IMR-90 (cell line): ENCODE data around the gene ASMTL. TPM values are rescaled to one million over a fixed set of nuclear protein-coding genes. Genes with fewer than 3 reads are reported as not detected.
A peak's percentile ranks its signal among the peaks of the same experiment; 100 is the strongest.

ENCODE experiments used
- ATAC-seq: fragments of 200-7000 bp; cut with Tn5 transposase; 2 replicates; pipeline ENCODE4 v1.9.1; 2020; ENCODE audit warnings: low read depth, mild to moderate bottlenecking, moderate library complexity
- BruUV-seq: library from RNA; stranded (reverse); fragments of 400-500 nt; replicated peaks from 2 replicates; lab custom pipeline; 2021; lab: Mats Ljungman, UMichigan
- CTCF ChIA-PET: fragments of 300-600 bp; formaldehyde crosslinking; extraction: SDS; loops from one replicate; lab custom pipeline; 2021; ENCODE audit warnings: antibody characterized with exemption; lab: Yijun Ruan, JAX
- POLR2A ChIA-PET: fragments of 300-600 bp; sonication (Branson Sonifier 250); formaldehyde crosslinking; loops from one replicate; lab custom pipeline; 2022; ENCODE audit warnings: antibody characterized with exemption; ENCODE audit not compliant: unreplicated experiment; lab: Charles Lee
- DNase-seq: peaks from one replicate; pipeline ENCODE4 v3.0.0; 2013
- H2AFZ ChIP-seq: replicated peaks from 2 replicates; pipeline ENCODE3; 2013; ENCODE audit warnings: low read length, mild to moderate bottlenecking; ENCODE audit not compliant: poor library complexity
- H2AK5ac ChIP-seq: 2 replicates; pipeline ENCODE4 v1.6.1; 2013; ENCODE audit warnings: low read depth, low read length, inconsistent platforms
- H2AK9ac ChIP-seq: replicated peaks from 2 replicates; pipeline ENCODE3; 2013; ENCODE audit warnings: mild to moderate bottlenecking, low read depth, low read length, moderate library complexity; ENCODE audit not compliant: poor library complexity
- H2BK120ac ChIP-seq: 2 replicates; pipeline ENCODE4 v1.6.1; 2013; ENCODE audit warnings: low read depth, low read length, inconsistent platforms
- H2BK15ac ChIP-seq: 3 replicates; pipeline ENCODE4 v1.6.1; 2013; ENCODE audit warnings: low read depth, low read length, inconsistent platforms
- H2BK20ac ChIP-seq: 2 replicates; pipeline ENCODE4 v1.6.1; 2013; ENCODE audit warnings: low read depth, mild to moderate bottlenecking, inconsistent platforms, low read length, moderate library complexity
- H2BK5ac ChIP-seq: 2 replicates; pipeline ENCODE4 v1.6.1; 2013; ENCODE audit warnings: mild to moderate bottlenecking, low read depth, low read length, inconsistent platforms; ENCODE audit not compliant: poor library complexity, severe bottlenecking
- H3K14ac ChIP-seq: replicated peaks from 2 replicates; pipeline ENCODE4 v1.6.1; 2013; ENCODE audit warnings: low read depth, low read length, inconsistent platforms
- H3K18ac ChIP-seq: 2 replicates; pipeline ENCODE4 v1.6.1; 2013; ENCODE audit warnings: low read depth, low read length, control low read depth
- H3K23ac ChIP-seq: 2 replicates; pipeline ENCODE4 v1.6.1; 2013; ENCODE audit warnings: low read depth, low read length, inconsistent platforms
- H3K27ac ChIP-seq: 2 replicates; pipeline ENCODE4 v1.5.1; 2013; ENCODE audit warnings: mild to moderate bottlenecking, control low read depth, low read length; ENCODE audit not compliant: insufficient read depth
- H3K27me3 ChIP-seq: 2 replicates; pipeline ENCODE4 v1.6.1; 2013; ENCODE audit warnings: low read length; ENCODE audit not compliant: control insufficient read depth, insufficient read depth
- H3K36me3 ChIP-seq: 2 replicates; pipeline ENCODE4 v1.6.1; 2013; ENCODE audit warnings: low read length, mixed read lengths; ENCODE audit not compliant: control insufficient read depth, insufficient read depth
- H3K4ac ChIP-seq: 2 replicates; pipeline ENCODE4 v1.6.1; 2013; ENCODE audit warnings: low read depth, low read length, inconsistent platforms
- H3K4me1 ChIP-seq: 2 replicates; pipeline ENCODE4 v1.6.1; 2013; ENCODE audit warnings: low read length, mixed read lengths; ENCODE audit not compliant: control insufficient read depth, insufficient read depth
- H3K4me2 ChIP-seq: 2 replicates; pipeline ENCODE4 v1.6.1; 2013; ENCODE audit warnings: low read depth, mild to moderate bottlenecking, control low read depth, low read length, moderate library complexity
- H3K4me3 ChIP-seq: 2 replicates; pipeline ENCODE4 v1.5.1; 2013; ENCODE audit warnings: low read depth, mild to moderate bottlenecking, control low read depth, low read length, moderate library complexity; ENCODE audit not compliant: insufficient read depth
- H3K56ac ChIP-seq: 2 replicates; pipeline ENCODE4 v1.6.1; 2013; ENCODE audit warnings: low read length, inconsistent platforms; ENCODE audit not compliant: insufficient read depth; ENCODE audit errors: extremely low read depth
- H3K79me1 ChIP-seq, 2 experiments: 2 replicates each; pipeline ENCODE4 v1.6.1; 2013; ENCODE audit warnings: low read length in 2 of 2, inconsistent platforms in 1 of 2, low read depth in 1 of 2
- H3K9ac ChIP-seq: 2 replicates; pipeline ENCODE4 v1.6.1; 2013; ENCODE audit warnings: low read depth, low read length, control low read depth
- H3K9me1 ChIP-seq: 2 replicates; pipeline ENCODE4 v1.6.1; 2013; ENCODE audit warnings: low read length, inconsistent platforms; ENCODE audit not compliant: insufficient read depth
- H3K9me3 ChIP-seq: 2 replicates; pipeline ENCODE4 v1.6.1; 2013; ENCODE audit warnings: low read length; ENCODE audit not compliant: control insufficient read depth, insufficient read depth
- H4K20me1 ChIP-seq: 2 replicates; pipeline ENCODE4 v1.6.1; 2013; ENCODE audit warnings: low read length, inconsistent platforms; ENCODE audit not compliant: insufficient read depth
- H4K5ac ChIP-seq: 2 replicates; pipeline ENCODE4 v1.6.1; 2013; ENCODE audit warnings: mild to moderate bottlenecking, low read depth, low read length, control low read depth
- H4K8ac ChIP-seq, 2 experiments: 2 replicates each; pipeline ENCODE4 v1.6.1; 2013; ENCODE audit warnings: low read depth in 2 of 2, low read length in 2 of 2, control low read depth in 1 of 2, inconsistent platforms in 1 of 2
- H4K91ac ChIP-seq: 2 replicates; pipeline ENCODE4 v1.6.1; 2013; ENCODE audit warnings: low read depth, low read length, inconsistent platforms; ENCODE audit not compliant: insufficient read depth
- CHD1 ChIP-seq: IDR thresholded peaks from 2 replicates; pipeline ENCODE4 v1.6.1; 2012; ENCODE audit warnings: low read depth, low read length, improper control_type of control experiment
- MAFK ChIP-seq: IDR thresholded peaks from 2 replicates; pipeline ENCODE4 v1.6.1; 2012; ENCODE audit warnings: low read depth, low read length, improper control_type of control experiment
- MXI1 ChIP-seq: IDR thresholded peaks from 2 replicates; pipeline ENCODE4 v1.6.1; 2012; ENCODE audit warnings: low read depth, mild to moderate bottlenecking, low read length, moderate library complexity, borderline replicate concordance
- POLR2A ChIP-seq: IDR thresholded peaks from 2 replicates; pipeline ENCODE4 v1.6.1; 2012; ENCODE audit warnings: mild to moderate bottlenecking, low read depth, low read length
- RAD21 ChIP-seq: IDR thresholded peaks from 2 replicates; pipeline ENCODE4 v1.6.1; 2012; ENCODE audit warnings: low read length, improper control_type of control experiment
- RCOR1 ChIP-seq: IDR thresholded peaks from 2 replicates; pipeline ENCODE4 v1.6.1; 2012; ENCODE audit warnings: mild to moderate bottlenecking, low read length, improper control_type of control experiment; ENCODE audit not compliant: insufficient replicate concordance
- WGBS, 2 experiments: methylation state at CpG; one replicate each; pipeline versions ENCODE4 v1.1.5 to v1.1.7; 2013; ENCODE audit warnings: missing lambda C conversion rate in 2 of 2; ENCODE audit not compliant: insufficient read length in 1 of 2; ENCODE audit errors: extremely low coverage in 2 of 2; 5-methylcytosine and 5-hydroxymethylcytosine counted together
- dilution Hi-C: fragments of 300-500 bp; cut with HindIII; formaldehyde crosslinking; loops from one replicate; pipeline ENCODE4 v1.14.3; 2018; ENCODE audit warnings: low sequenced_read_pairs; ENCODE audit not compliant: unreplicated experiment
- in situ Hi-C: fragments of 300-500 bp; cut with MboI; formaldehyde crosslinking; loops from 3 replicates; pipeline ENCODE4 v1.14.3; 2019; ENCODE audit warnings: low sequenced_read_pairs, inconsistent platforms, mixed read lengths
- intact Hi-C: fragments of 100-400 bp; cut with micrococcal nuclease; formaldehyde crosslinking; loops from 2 replicates; pipeline ENCODE4 v1.10.0; 2022
- polyA plus RNA-seq, 3 experiments: library from polyadenylated mRNA; depleted of rRNA; stranded (reverse); fragments of >200 nt; gene quantifications; 2 replicates each; pipeline ENCODE4 v1.2.3, GENCODE V29; 2012; ENCODE audit warnings: low replicate concordance in 1 of 3
- total RNA-seq: library from RNA; depleted of rRNA; stranded (reverse); fragments of >200 nt; gene quantifications from 2 replicates; pipeline ENCODE4 v1.2.3, GENCODE V29; 2012

The ASMTL gene
- total and polyA plus RNA-seq, 2 of the 4 experiments (the other 2 are of a cell fraction) = 13.4 to 33.4 TPM

DNA sequence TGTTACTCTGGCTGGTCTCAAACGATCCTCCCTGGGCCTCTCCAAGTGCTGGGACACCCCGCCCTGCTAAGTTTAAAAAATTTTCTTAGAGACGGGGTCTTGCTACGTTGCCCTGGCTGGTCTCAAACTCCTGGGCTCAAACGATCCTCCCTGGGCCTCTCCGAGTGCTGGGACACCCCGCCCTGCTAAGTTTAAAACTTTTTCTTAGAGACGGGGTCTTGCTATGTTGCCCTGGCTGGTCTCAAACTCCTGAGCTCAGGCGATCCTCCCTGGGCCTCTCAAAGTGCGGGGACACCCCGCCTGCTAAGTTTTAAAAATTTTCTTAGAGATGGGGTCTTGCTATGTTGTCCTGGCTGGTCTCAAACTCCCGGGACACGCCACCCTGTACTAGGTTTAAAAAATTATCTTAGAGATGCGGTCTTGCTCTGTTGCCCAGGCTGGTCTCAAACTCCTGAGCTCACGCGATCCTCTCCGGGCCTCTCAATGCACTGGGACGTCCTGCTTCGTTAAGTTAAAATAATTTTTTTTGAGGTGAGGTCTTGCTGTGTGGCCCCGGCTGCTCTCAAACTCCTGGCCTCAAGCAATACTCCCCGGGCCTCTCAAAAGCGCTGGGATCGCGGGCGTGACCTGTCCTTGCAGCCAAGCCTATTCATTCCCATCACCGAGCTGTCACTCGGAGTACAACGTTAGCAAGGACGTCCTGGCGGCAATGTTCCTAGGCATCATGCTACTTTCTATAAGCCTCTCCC, 61.9 kb downstream of the ASMTL start (continued):
- no peak for TF ChIP-seq RCOR1

DNA sequence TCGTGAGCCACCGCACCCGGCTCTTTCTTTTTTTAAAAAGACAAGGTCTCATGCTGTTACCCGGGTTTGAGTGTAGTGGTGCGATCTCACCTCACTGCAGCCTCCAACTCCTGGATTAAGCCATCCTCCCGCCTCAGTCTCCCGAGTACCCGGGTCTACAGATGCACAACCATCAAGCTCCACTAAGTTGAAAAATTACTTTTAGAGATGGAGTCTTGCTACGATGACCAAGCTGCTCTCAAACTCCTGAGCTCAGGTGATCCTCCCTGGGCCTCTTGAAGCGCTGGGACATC, 62.8 kb downstream of the ASMTL start:
- Histone ChIP-seq H3K9me1 (peaks cover 6% of the 10 kb centered on the region; the same call in 1 of the 2 replicates), H2BK120ac (no peak overlapping the region), H3K4me3 (no peak overlapping the region), H2AK5ac (no peak overlapping the region), H3K4me2 (no peak overlapping the region), H4K8ac (no peak overlapping the region), H3K23ac (no peak overlapping the region), H4K20me1 (peaks cover 68% of the 10 kb centered on the region), H4K5ac (no peak overlapping the region), H3K14ac (no peak overlapping the region), H3K27me3 (no peaks in the 10 kb centered on the region), H2AK9ac (no peak overlapping the region), H2AFZ (no peak overlapping the region), H2BK5ac (no peak overlapping the region), H3K4ac (no peak overlapping the region), H3K9me3 (no peaks in the 10 kb centered on the region), H2BK15ac (no peak overlapping the region), H3K9ac (no peak overlapping the region), H3K36me3 (peaks cover 56% of the 10 kb centered on the region), H3K79me1 (peaks cover 5 to 51% of the 10 kb centered on the region in 2 experiments), H3K4me1 (no peaks in the 10 kb centered on the region; the same call in 1 of the 2 replicates), H3K18ac (no peak overlapping the region), H2BK20ac (no peak overlapping the region), H4K91ac (no peak overlapping the region), H3K56ac (peak overlapping the region; percentile 30; the same call in 1 of the 2 replicates), H3K27ac (no peak overlapping the region)
- dilution Hi-C loops (no loop called here), intact Hi-C loops (loop anchor here (10.0 kb wide), 1 partner anchor 55 kb away; no protein-coding TSS in a partner anchor), in situ Hi-C loops (no loop called here)
- ATAC-seq = no peak
- no peak for DNase-seq
- BruUV-seq = no TSS peak
- WGBS, 2 experiments = 100% methylated on average over 2 of the region's 10 CpGs; no CpG with 5 or more reads in 1 of the 2 experiments
- TF ChIP-seq CHD1 (no peak), MAFK (no peak), RAD21 (no peak), POLR2A (no peak), MXI1 (no peak)
- POLR2A ChIA-PET = no interaction called here
- CTCF ChIA-PET = no interaction called here
